GM15510 (cell line): ENCODE results near the gene MYL3.

ENCODE experiments used
- POLR2A ChIP-seq: IDR thresholded peaks from 3 replicates; pipeline ENCODE4 v1.6.1; 2011; ENCODE audit warnings: borderline replicate concordance; ENCODE audit not compliant: insufficient read length; ENCODE audit errors: extremely low read depth

The MYL3 gene

DNA sequence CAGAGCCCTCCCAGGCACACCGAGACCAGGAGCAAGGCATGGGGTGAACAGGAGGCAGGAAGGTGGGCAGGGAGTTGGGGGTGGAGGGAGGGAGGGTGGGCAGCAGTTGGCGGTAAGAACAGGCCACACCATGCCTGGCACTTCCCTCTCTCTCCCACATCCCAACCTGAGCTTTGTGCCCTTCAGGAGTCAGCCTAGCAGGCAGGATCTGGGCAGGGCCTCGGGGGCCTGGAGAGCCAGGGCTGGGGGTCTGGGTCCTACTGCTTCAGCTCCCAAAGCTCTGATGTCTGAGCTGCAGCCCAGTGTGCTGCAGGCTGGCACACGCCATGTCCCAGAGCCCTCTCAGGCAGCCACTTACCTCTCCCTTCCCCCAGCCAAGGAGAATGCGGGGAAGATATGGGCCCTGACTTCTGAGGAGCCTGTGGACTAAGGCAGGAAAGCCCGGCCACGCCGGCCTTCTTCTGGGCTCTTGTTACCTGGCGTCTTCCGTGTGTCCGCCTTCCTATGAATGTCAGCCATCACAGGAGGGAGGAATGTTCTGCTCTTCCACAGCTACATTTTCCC, 2.9 kb upstream of the MYL3 start:
- no peak for TF ChIP-seq POLR2A

- TF ChIP-seq POLR2A, result no peak
These were observed 2.3 kb upstream of the MYL3 start for GRCh38 chr3:46865546-46865945.

DNA sequence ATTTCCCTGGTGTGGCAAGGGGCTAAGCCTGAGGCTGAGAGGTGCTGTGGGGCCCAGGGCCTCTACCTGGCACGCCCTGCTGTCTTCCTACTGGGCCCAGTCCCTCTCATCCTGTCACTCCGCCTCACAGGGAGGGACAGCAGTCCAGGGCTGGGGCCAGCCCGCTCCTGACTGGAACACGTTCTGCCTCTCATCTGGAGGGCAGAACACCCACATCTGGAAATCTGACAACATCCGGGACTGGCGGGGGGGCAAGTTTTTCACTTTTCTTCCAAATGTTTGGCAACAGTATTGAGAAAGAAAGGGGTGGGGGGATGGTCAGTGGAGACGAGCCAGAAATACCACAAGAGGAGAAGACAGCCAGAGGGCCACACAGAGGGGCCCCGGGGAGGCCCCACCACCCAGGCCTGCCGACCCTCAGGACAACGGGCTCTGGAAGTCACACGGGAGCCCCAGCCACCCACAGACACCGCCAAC, 1.8 kb upstream of the MYL3 start:
- no peak for TF ChIP-seq POLR2A

DNA sequence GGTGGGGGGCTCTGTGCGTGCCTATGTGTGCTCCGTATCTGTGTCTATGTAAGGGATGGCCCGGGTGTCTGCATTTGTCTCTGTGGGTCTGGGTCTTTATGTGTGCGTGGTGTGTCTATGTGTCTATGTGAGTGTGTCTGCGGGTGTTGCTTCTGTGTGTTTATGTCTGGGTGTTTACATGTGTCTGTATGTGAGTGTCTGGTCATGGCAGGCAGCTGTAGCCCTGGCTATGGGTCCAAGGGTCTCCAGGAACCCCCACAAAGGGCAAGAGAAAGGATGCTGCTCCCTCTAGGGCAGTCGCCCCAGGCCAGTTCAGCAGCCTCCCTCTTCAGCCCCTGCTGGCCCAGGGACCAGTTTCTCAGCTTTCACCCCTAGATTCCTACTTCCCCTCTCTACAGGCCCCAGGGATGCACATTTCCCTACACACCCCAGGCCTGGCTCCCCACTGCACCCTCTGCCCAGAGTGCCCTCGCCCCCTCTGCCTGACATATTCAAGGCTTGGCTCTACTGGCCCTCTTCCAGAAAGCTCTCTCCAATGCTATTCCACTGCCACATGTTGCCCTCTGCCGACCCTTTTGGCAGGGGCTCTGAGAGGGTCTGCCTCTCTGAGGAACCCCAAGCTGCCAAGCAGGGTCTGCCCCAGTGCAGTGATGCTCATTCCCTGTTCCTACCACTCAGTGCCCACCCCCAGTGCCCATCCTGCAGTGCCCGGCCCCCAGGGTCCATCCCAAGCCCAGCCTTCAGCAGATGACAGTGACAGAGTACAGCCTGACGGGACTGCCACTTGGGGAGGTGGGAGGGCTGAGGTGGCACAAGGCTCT, 1.0 kb upstream of the MYL3 start:
- no peak for TF ChIP-seq POLR2A

GRCh38 chr3:46862369-46863025, 747 bp downstream of the MYL3 start:
- no peak for TF ChIP-seq POLR2A

DNA sequence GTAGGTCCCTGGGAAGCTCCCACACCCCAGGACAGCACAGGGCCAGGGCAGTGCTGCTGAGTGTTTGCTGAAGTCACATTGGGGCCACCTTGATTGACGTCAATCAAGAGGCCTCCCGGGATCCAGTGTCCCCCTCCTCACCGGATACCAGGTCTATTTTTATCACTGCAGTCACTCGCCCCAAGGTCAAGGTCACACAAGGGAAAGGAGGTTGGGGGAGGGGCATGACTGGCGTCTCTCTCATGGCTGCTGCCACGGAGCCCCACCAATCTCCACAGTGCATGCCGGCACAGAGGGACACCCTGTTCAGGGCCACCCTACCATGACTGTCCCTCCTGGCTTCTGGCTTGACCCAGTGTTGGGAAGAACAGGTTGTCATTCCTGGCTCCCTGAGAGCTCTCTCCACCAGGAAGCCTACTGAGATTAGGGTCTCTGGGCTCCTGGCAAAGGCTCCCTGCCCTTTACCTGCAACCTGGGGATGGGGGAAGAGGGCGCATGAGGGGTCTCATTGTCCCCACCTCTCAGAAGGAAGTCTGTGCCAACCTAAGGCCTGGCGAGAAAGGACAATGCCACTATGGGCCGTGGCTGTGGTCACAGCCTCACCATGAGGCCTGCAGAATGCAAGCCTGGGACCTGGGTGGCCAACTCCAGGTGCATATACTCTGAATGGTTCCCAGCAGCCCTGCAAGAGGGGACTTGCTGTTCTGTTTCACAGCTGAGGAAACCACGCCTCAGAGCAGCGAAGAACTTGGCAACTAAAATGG, 1.5 kb downstream of the MYL3 start:
- no peak for TF ChIP-seq POLR2A

- no peak for TF ChIP-seq POLR2A
These were observed 2.2 kb downstream of the MYL3 start for GRCh38 chr3:46860810-46861604.

DNA sequence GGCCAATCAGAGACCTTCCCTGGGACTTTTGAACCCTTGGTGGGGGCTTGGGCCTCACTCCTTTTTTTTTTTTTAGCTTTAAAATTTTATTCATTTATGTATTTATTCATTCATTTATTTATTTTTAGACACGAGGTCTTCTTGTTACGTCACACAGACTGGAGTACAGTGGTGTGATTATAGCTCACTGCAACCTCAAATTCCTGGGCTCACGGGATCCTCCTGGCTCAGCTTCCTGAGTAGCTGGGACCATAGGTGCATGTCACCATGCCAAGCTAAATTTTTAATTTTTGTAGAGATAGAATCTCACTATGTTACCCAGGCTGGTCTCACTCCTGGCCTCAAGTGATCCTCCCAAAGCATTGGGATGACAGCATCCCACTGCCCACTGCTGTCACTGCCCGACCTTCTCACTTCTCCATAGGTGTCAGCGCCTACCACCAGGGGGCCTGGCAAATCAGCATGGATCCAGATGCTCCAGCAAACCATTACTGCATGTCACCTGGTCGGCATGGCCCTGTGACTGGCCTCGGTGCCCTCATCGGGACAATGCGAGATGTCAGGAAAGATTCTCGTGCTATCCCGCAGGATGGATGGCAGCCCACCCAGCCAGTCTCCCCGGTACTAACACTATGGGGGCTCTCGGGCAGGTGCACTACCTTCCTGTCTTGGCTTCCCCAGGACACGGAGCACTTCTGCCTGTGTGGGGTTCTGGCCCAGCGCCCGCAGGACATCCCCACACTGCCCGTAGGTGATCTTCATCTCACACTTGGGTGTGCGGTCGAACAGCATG, 3.0 kb downstream of the MYL3 start:
- no peak for TF ChIP-seq POLR2A

DNA sequence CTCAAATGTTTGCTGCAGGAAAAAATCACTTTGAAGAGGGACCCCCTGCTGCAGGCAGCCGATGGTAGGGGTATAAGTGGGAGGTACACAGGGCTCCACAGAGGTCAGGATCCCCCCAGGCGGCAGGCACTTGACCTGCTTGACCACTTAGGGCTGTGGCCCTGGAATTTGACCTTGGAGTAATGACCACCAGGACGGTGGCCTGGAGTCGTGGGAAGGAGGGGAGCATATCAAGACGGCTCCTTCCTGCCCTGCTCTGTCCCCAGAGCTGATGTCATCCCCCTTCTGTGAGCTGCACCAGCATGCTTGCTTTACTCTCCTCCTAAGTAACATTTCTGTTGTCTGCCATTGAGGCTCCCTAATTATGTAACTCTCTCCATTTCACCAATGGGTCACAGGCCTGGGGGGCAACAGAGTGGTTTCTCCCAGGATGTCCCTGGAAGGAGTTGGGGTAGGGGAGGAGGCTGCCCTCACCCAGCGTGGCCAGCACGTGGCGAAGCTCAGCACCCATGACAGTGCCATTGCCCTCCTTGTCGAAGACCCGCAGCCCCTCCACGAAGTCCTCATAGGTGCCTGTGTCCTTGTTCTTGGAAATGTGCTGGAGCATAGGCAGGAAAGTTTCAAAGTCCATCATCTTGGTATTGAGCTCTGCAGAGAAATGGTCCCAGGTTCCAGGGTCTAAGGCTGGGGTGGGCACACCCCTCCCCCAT, 4.1 kb downstream of the MYL3 start:
- no peak for TF ChIP-seq POLR2A

DNA sequence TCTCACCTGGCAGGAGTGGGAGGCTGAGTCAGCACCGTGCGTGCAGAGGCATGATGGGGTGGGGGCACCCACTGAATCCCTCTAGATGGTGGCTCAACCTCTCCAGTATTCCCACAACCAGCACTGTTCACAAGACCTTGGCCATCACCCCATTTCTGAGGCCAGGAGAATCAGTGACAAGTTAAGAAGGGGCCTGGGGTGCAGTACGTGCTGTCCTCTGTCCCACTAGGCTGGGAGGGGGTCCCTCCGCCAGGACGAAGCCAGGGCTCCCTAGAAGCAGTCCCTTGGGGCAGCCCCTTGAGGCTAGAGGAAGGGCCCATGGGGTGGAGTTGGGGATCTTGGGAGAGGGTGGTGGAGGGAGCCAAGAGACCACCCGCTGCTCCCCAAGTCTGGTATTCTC, 4.8 kb downstream of the MYL3 start:
- TF ChIP-seq POLR2A, result no peak

DNA sequence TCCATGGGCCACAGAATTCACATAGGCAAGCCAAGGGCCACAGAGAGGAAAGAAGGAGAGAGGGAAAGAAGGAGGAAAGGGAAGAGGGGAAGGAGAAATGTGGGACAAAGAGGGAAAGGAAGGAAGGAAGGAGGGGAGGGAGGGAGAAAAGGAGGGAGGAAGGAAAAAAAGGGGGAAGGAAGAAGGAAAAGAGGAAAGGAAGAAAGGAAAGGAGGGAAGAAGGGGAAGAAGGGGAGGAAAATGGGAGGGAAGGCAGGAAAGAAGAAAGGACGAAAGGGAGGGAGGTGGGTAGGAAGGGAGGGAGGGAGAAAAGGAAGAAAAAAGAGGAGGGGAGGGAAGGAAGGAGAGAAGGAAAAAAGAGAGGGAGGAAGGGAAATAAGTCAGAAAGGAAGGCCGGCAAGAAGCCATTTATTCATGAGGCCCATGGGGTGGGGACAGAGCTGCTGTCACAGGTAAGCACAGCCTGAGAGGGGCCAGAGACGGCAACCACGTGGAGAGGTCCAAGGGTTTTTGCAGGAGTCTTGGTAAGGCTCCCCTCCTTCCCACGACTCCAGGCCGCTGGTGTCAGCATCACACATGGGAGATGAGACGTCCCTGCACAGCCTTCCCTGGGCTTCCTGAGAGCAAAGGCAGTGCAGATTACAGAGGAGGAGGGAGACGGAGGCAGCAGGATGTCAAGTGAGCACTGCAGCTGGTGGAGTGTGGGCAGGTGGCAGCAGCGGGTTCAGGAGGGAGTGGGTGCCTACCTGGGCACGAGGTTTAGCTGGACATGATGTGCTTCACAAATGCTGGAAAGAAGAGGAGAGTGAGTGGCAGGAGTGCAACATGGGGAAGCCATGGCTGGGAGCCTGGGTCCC, 5.5 kb downstream of the MYL3 start:
- TF ChIP-seq POLR2A, result no peak
